K562 (cell line): ENCODE measurements around the gene TAF4. TPM values are rescaled to one million over a fixed set of nuclear protein-coding genes. Genes with fewer than 3 reads are reported as not detected.

ENCODE experiments used
- ATAC-seq: fragments of 200-7000 bp; cut with Tn5 transposase; 3 replicates; pipeline ENCODE4 v1.9.1; 2020; ENCODE audit warnings: moderate library complexity
- BruUV-seq: library from RNA; stranded (reverse); fragments of 400-500 nt; replicated peaks from 2 replicates; lab custom pipeline; 2021; lab: Mats Ljungman, UMichigan
- CTCF ChIA-PET: fragments of 300-600 bp; formaldehyde crosslinking; extraction: SDS; loops from one replicate; lab custom pipeline; 2021; ENCODE audit warnings: low intra/inter-chr PET ratio; lab: Yijun Ruan, JAX
- POLR2A ChIA-PET: fragments of 300-600, 350-650 bp; sonication (Branson Sonifier 250); formaldehyde crosslinking; extraction: SDS; loops from one replicate; lab custom pipeline; 2021; ENCODE audit warnings: antibody characterized with exemption, inconsistent platforms; lab: Yijun Ruan, JAX
- DNase-seq, 4 experiments: peaks; one replicate each; pipeline versions ENCODE4 v3.0.0 to v3.0.0-alpha.2; 2011 to 2018; ENCODE audit warnings: low spot score in 3 of 4, mixed read lengths in 3 of 4; ENCODE audit errors: extremely low read depth in 1 of 4
- FAIRE-seq: peaks from 2 replicates; lab custom pipeline; 2011; peaks lifted over from hg19 to GRCh38; lab: Jason Lieb, UNC
- H2AFZ ChIP-seq: 2 replicates; pipeline ENCODE4 v1.6.0; 2011; ENCODE audit warnings: low read depth, low read length, control low read depth, inconsistent platforms
- H3K27ac ChIP-seq: fragments of 200-600 bp; 3 replicates; pipeline ENCODE4 v1.8.0; 2011; ENCODE audit warnings: low read depth, mild to moderate bottlenecking, control low read depth, inconsistent platforms, low read length, moderate library complexity, mixed read lengths; ENCODE audit errors: extremely low read depth
- H3K27me3 ChIP-seq, 2 experiments: fragments of 300-600 bp in 1 of 2; 2 replicates in 1 of 2; 3 replicates in 1 of 2; pipeline versions ENCODE4 v1.6.0 to v1.8.0; 2011; ENCODE audit warnings: inconsistent platforms in 2 of 2, low read length in 2 of 2, mild to moderate bottlenecking in 1 of 2, mixed read lengths in 1 of 2, moderate library complexity in 1 of 2; ENCODE audit not compliant: control insufficient read depth in 2 of 2, insufficient read depth in 2 of 2
- H3K36me3 ChIP-seq: fragments of 300-600 bp; 3 replicates; pipeline ENCODE4 v1.8.0; 2011; ENCODE audit warnings: mild to moderate bottlenecking, low read length, inconsistent platforms; ENCODE audit not compliant: control insufficient read depth, insufficient read depth
- H3K4me1 ChIP-seq, 2 experiments: fragments of 200-600 bp in 1 of 2; replicated peaks in 1 of 2; 2 replicates in 1 of 2; 3 replicates in 1 of 2; pipeline versions ENCODE4 v1.5.1 to v1.8.0; 2011; ENCODE audit warnings: inconsistent platforms in 2 of 2, low read length in 2 of 2, mild to moderate bottlenecking in 1 of 2, mixed read lengths in 1 of 2, moderate library complexity in 1 of 2; ENCODE audit not compliant: control insufficient read depth in 2 of 2, insufficient read depth in 2 of 2
- H3K4me2 ChIP-seq: 2 replicates; pipeline ENCODE4 v1.6.1; 2011; ENCODE audit warnings: low read length, control low read depth, inconsistent platforms, mixed read lengths; ENCODE audit not compliant: insufficient read depth
- H3K4me3 ChIP-seq: fragments of 200-600 bp; sonication (generic), shearing (Covaris generic); 2 replicates; pipeline ENCODE4 v1.5.1; 2016; ENCODE audit warnings: control low read depth, inconsistent platforms
- H3K79me2 ChIP-seq: fragments of 200-600 bp; 3 replicates; pipeline ENCODE4 v1.8.0; 2011; ENCODE audit warnings: low read length, inconsistent platforms; ENCODE audit not compliant: control insufficient read depth, insufficient read depth
- H3K9ac ChIP-seq, 2 experiments: 2 replicates each; pipeline versions ENCODE4 v1.6.0 to v1.6.1; 2011; ENCODE audit warnings: low read depth in 2 of 2, low read length in 2 of 2, control low read depth in 1 of 2, inconsistent platforms in 1 of 2, mild to moderate bottlenecking in 1 of 2, mixed read lengths in 1 of 2; ENCODE audit not compliant: insufficient read depth in 1 of 2
- H3K9me1 ChIP-seq: one replicate; pipeline ENCODE4 v1.6.0; 2011; ENCODE audit warnings: inconsistent platforms, mild to moderate bottlenecking, low read length, moderate library complexity; ENCODE audit not compliant: control insufficient read depth, insufficient read depth
- H3K9me3 ChIP-seq: replicated peaks from 2 replicates; pipeline ENCODE4 v1.5.1; 2011; ENCODE audit warnings: low read depth, low read length, inconsistent platforms; ENCODE audit not compliant: control insufficient read depth, insufficient read depth
- H4K20me1 ChIP-seq: replicated peaks from 2 replicates; pipeline ENCODE4 v1.6.1; 2011; ENCODE audit warnings: low read length, inconsistent platforms, mixed read lengths; ENCODE audit not compliant: control insufficient read depth, insufficient read depth
- CCAR2 ChIP-seq: fragments of 200-400 bp; formaldehyde crosslinking; IDR thresholded peaks from 2 replicates; pipeline ENCODE4 v1.6.1; 2017; ENCODE audit warnings: mild to moderate bottlenecking, low read depth, low read length
- CREM ChIP-seq: IDR thresholded peaks from 2 replicates; pipeline ENCODE4 v1.6.1; 2014; ENCODE audit warnings: antibody characterized with exemption, low read depth
- DPF2 ChIP-seq: fragments of 450-650 bp; IDR thresholded peaks from 2 replicates; pipeline ENCODE4 v1.6.1; 2016
- ILF3 ChIP-seq: fragments of 450-650 bp; IDR thresholded peaks from 2 replicates; pipeline ENCODE4 v1.6.1; 2018; ENCODE audit warnings: antibody characterized with exemption, mild to moderate bottlenecking, moderate library complexity, borderline replicate concordance
- IRF2 ChIP-seq: sonication (generic); formaldehyde crosslinking; IDR thresholded peaks from 2 replicates; pipeline ENCODE4 v1.8.1; 2022; ENCODE audit warnings: mild to moderate bottlenecking, missing genetic modification reagents
- MXI1 ChIP-seq: IDR thresholded peaks from 2 replicates; pipeline ENCODE4 v1.6.1; 2011; ENCODE audit warnings: low read depth, mild to moderate bottlenecking, improper control_type of control experiment, low read length
- NFYB ChIP-seq: IDR thresholded peaks from 2 replicates; pipeline ENCODE4 v1.6.1; 2011; ENCODE audit warnings: mild to moderate bottlenecking, moderate library complexity; ENCODE audit not compliant: insufficient read length; ENCODE audit errors: extremely low read depth
- POLR3G ChIP-seq: IDR thresholded peaks from 2 replicates; pipeline ENCODE4 v1.6.1; 2011; ENCODE audit not compliant: insufficient read length, insufficient replicate concordance; ENCODE audit errors: extremely low read depth
- SOX6 ChIP-seq: fragments of 450-650 bp; IDR thresholded peaks from 2 replicates; pipeline ENCODE4 v1.6.1; 2014; ENCODE audit warnings: mild to moderate bottlenecking
- SPI1 ChIP-seq: IDR thresholded peaks from 2 replicates; pipeline ENCODE4 v1.6.1; 2011; ENCODE audit warnings: low read depth, low read length, control low read depth, borderline replicate concordance
- ZNF232 ChIP-seq: sonication (generic); formaldehyde crosslinking; IDR thresholded peaks from 2 replicates; pipeline ENCODE4 v1.8.0; 2022; ENCODE audit warnings: mild to moderate bottlenecking, missing genetic modification reagents
- ZNF282 ChIP-seq: sonication (generic); formaldehyde crosslinking; IDR thresholded peaks from 2 replicates; pipeline ENCODE4 v1.8.1; 2023; ENCODE audit warnings: missing genetic modification reagents
- ZNF3 ChIP-seq: fragments of 250-450 bp; sonication (Bioruptor Pico); IDR thresholded peaks from 2 replicates; pipeline ENCODE4 v1.5.0; 2021; ENCODE audit warnings: mild to moderate bottlenecking, moderate library complexity
- ZNF589 ChIP-seq: fragments of 200-800 bp; sonication (Bioruptor generic); IDR thresholded peaks from 2 replicates; pipeline ENCODE4 v1.6.1; 2016; ENCODE audit warnings: low read depth, missing genetic modification characterization, missing compliant biosample characterization
- WGBS: fragments of 100-300 bp; shearing (Covaris generic); methylation state at CpG from one replicate; pipeline ENCODE4 v1.1.6; 2016; ENCODE audit warnings: low coverage, mixed read lengths; ENCODE audit not compliant: insufficient coverage; ENCODE audit errors: missing lambda C conversion rate; 5-methylcytosine and 5-hydroxymethylcytosine counted together
- in situ Hi-C: fragments of 300-500 bp; cut with MboI; formaldehyde crosslinking; loops from 4 replicates; pipeline ENCODE4 v1.15.0; 2018; ENCODE audit warnings: inconsistent platforms, mixed read lengths
- intact Hi-C: fragments of 100-400 bp; cut with micrococcal nuclease; formaldehyde crosslinking; loops from 2 replicates; pipeline ENCODE4 v1.14.2; 2022
- polyA plus RNA-seq, 8 experiments: library from polyadenylated mRNA; depleted of rRNA in 4 of 8; stranded (reverse) in 5 of 8; unstranded in 3 of 8; fragments of >200 nt; fragmentation: Nextera tagmentation in 2 of 8; fragmentation: Illumina TruSeq in 1 of 8; extraction: Ambion mirVana in 2 of 8; extraction: Trizol in 1 of 8; gene quantifications; 2 replicates each; pipeline versions ENCODE4 v1.2.1 to v1.2.3, GENCODE V29; 2011 to 2014; ENCODE audit warnings: inconsistent platforms in 1 of 8, missing spikeins in 1 of 8
- total RNA-seq, 7 experiments: library from RNA; depleted of rRNA in 6 of 7; stranded (reverse); fragments of >200 nt in 6 of 7; fragmentation: Illumina TruSeq in 2 of 7; extraction: Trizol in 2 of 7; gene quantifications; 2 replicates each; pipeline versions ENCODE4 v1.2.1 to v1.2.3, GENCODE V29; 2011 to 2021; ENCODE audit warnings: low replicate concordance in 1 of 7
- TF ChIP-seq, protein P1 (sequence below): fragments of 450-650 bp; IDR thresholded peaks from one replicate; pipeline ENCODE4 v1.6.1; 2018; ENCODE audit warnings: mild to moderate bottlenecking, moderate library complexity; ENCODE audit not compliant: partially characterized antibody

The TAF4 gene
- total and polyA plus RNA-seq, 9 of the 15 experiments (the other 6 are each of a cell fraction or from before 2014, with no cell fraction given): 0.44 to 28.3 (median 5.6) TPM

DNA sequence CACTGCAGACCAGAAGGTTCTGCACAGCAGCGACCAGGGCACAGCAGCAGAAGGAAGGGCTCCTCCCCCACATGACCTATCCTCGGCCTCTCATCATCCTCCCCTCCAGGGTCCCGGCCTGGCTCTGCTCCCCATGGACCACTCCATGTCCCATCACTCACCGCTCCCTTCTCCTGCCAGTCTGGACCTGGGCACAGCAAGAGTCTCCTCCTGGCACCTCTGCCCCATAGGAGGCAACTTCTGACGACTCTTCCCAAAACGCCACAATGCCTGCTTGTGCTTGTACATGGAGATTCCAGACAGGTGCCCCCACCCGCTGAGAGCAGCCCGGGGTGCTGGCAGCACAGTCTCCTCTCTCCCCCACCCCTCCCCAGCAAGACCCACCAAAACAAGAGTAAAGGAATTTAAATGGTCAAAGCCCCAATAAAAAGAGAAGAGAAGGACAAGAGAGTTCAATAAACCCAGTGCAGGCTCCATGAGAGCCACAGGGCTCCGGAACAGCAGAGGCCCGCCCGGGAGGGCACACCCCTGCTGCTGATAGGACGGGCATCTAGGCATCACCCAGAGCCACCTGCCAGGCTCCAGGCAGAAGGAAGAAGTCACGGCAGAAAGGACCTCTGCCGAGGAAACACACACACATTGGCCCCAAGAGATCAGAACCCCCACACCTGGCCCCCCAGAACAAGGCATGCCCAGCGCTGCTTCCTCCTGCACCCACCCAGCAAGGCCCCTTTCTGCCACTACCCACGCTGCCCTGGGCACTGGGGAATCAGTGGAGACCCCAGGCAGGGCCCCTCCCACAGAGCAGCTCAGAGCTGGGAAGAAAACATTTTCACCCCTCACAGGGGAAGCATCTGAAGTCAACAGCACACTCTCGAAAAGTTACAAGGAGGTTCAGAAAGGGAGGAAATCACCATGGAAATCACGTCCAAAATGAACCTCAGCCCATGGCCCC, 15.2 kb downstream of the TAF4 start:
- CTCF ChIA-PET: no interaction called here
- H4K20me1 ChIP-seq: peaks cover 27% of the 10 kb centered on the region
- no peaks in the 10 kb centered on the region for H3K27me3 ChIP-seq
- intact Hi-C loops (no loop called here), in situ Hi-C loops (no loop called here)
- H3K9me3 ChIP-seq: no peaks in the 10 kb centered on the region
- H3K36me3 ChIP-seq: peaks cover 6% of the 10 kb centered on the region; the same call in 1 of the 3 replicates
- peaks cover 0 to 60% of the 10 kb centered on the region in 2 experiments; a peak in 2 of 5 replicates for H3K4me1 ChIP-seq
- peaks cover 14% of the 10 kb centered on the region for H3K9me1 ChIP-seq
- POLR2A ChIA-PET: no interaction called here
- no peak overlapping the region for H3K4me2 ChIP-seq
- DNase-seq (no peak), FAIRE-seq (no peak), ATAC-seq (no peak)
- no TSS peak for BruUV-seq
- WGBS: 73% methylated on average over 14 of the region's 18 CpGs
- no peak overlapping the region for H3K27ac ChIP-seq
- H2AFZ ChIP-seq: no peak overlapping the region
- TF ChIP-seq IRF2 (CRISPR knock-in tag): no peak
- no peak for TF ChIP-seq ILF3
- no peak for TF ChIP-seq SOX6
- TF ChIP-seq CCAR2: no peak
- no peak for TF ChIP-seq MXI1
- no peak for TF ChIP-seq CREM
- TF ChIP-seq ZNF589: no peak
- no peak for TF ChIP-seq SPI1
- TF ChIP-seq, protein P1, sequence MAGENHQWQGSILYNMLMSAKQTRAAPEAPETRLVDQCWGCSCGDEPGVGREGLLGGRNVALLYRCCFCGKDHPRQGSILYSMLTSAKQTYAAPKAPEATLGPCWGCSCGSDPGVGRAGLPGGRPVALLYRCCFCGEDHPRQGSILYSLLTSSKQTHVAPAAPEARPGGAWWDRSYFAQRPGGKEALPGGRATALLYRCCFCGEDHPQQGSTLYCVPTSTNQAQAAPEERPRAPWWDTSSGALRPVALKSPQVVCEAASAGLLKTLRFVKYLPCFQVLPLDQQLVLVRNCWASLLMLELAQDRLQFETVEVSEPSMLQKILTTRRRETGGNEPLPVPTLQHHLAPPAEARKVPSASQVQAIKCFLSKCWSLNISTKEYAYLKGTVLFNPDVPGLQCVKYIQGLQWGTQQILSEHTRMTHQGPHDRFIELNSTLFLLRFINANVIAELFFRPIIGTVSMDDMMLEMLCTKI: no peak
- no peak for TF ChIP-seq NFYB
- no peak for TF ChIP-seq ZNF282 (CRISPR knock-in tag)
- TF ChIP-seq DPF2: no peak
- TF ChIP-seq ZNF3 (CRISPR knock-in tag): no peak
- no peak for TF ChIP-seq ZNF232 (CRISPR knock-in tag)
- no peak for TF ChIP-seq POLR3G
- H3K4me3 ChIP-seq: no peak overlapping the region
- peak overlapping the region in 1 of 2 experiments; percentile 24; a peak in 2 of 4 replicates for H3K9ac ChIP-seq
- H3K79me2 ChIP-seq: peaks cover 89% of the 10 kb centered on the region
